Trophoblast cell (in vitro differentiated cells and primary cell): Measurements from ENCODE around the gene MAML2.

Experiments
- DNase-seq, 2 donors: peaks; one replicate each; pipeline ENCODE4 v3.0.0-alpha.2; 2016
- H2AFZ ChIP-seq: 2 replicates; pipeline ENCODE4 v1.6.1; 2013; ENCODE audit warnings: low read length, moderate library complexity, mild to moderate bottlenecking; ENCODE audit not compliant: insufficient read depth, poor library complexity
- H2AK5ac ChIP-seq: 2 replicates; pipeline ENCODE4 v1.6.1; 2013; ENCODE audit warnings: mild to moderate bottlenecking, low read length
- H2BK120ac ChIP-seq: 2 replicates; pipeline ENCODE4 v1.6.1; 2013; ENCODE audit warnings: low read length, mild to moderate bottlenecking, moderate library complexity; ENCODE audit not compliant: insufficient read depth, poor library complexity
- H2BK12ac ChIP-seq: 2 replicates; pipeline ENCODE4 v1.6.1; 2013; ENCODE audit warnings: mild to moderate bottlenecking, low read length, moderate library complexity
- H2BK5ac ChIP-seq: 2 replicates; pipeline ENCODE4 v1.6.1; 2013; ENCODE audit warnings: low read length, low read depth, moderate library complexity, mild to moderate bottlenecking; ENCODE audit not compliant: poor library complexity
- H3K14ac ChIP-seq: 2 replicates; pipeline ENCODE4 v1.6.1; 2013; ENCODE audit warnings: mild to moderate bottlenecking, low read length
- H3K18ac ChIP-seq: 2 replicates; pipeline ENCODE4 v1.6.1; 2013; ENCODE audit warnings: mild to moderate bottlenecking, low read length
- H3K23ac ChIP-seq: 2 replicates; pipeline ENCODE4 v1.6.1; 2013; ENCODE audit warnings: low read length
- H3K27ac ChIP-seq: 2 replicates; pipeline ENCODE4 v1.5.1; 2013; ENCODE audit warnings: low read depth, mild to moderate bottlenecking, inconsistent platforms, low read length, moderate library complexity
- H3K27me3 ChIP-seq: 2 replicates; pipeline ENCODE4 v1.6.1; 2013; ENCODE audit warnings: inconsistent platforms, mild to moderate bottlenecking, low read length, moderate library complexity; ENCODE audit not compliant: insufficient read depth
- H3K36me3 ChIP-seq, 2 experiments: 1 replicate in 1 of 2; 2 replicates in 1 of 2; pipeline ENCODE4 v1.6.1; 2013; ENCODE audit warnings: low read length in 2 of 2, mild to moderate bottlenecking in 2 of 2, moderate library complexity in 1 of 2; ENCODE audit not compliant: insufficient read depth in 2 of 2, control insufficient read depth in 1 of 2
- H3K4ac ChIP-seq: 2 replicates; pipeline ENCODE4 v1.6.1; 2013; ENCODE audit warnings: low read depth, mild to moderate bottlenecking, low read length, moderate library complexity
- H3K4me1 ChIP-seq, 2 experiments: 1 replicate in 1 of 2; 2 replicates in 1 of 2; pipeline ENCODE4 v1.6.1; 2013; ENCODE audit warnings: low read length in 2 of 2, mild to moderate bottlenecking in 2 of 2, moderate library complexity in 1 of 2; ENCODE audit not compliant: insufficient read depth in 2 of 2, control insufficient read depth in 1 of 2
- H3K4me2 ChIP-seq: 2 replicates; pipeline ENCODE4 v1.6.1; 2013; ENCODE audit warnings: inconsistent platforms, mild to moderate bottlenecking, low read length, moderate library complexity
- H3K4me3 ChIP-seq: 2 replicates; pipeline ENCODE4 v1.5.1; 2013; ENCODE audit warnings: mild to moderate bottlenecking, low read depth, low read length, inconsistent platforms
- H3K79me1 ChIP-seq: one replicate; pipeline ENCODE4 v1.6.1; 2013; ENCODE audit warnings: low read length
- H3K79me2 ChIP-seq: 2 replicates; pipeline ENCODE4 v1.6.1; 2013; ENCODE audit warnings: low read length, mild to moderate bottlenecking; ENCODE audit not compliant: control insufficient read depth, insufficient read depth, poor library complexity
- H3K9ac ChIP-seq: 2 replicates; pipeline ENCODE4 v1.6.1; 2013; ENCODE audit warnings: mild to moderate bottlenecking, low read length
- H3K9me3 ChIP-seq: 2 replicates; pipeline ENCODE4 v1.6.1; 2013; ENCODE audit warnings: low read depth, mild to moderate bottlenecking, control low read depth, inconsistent platforms, low read length; ENCODE audit not compliant: insufficient read depth
- H4K12ac ChIP-seq: 2 replicates; pipeline ENCODE4 v1.6.1; 2013; ENCODE audit warnings: low read depth, mild to moderate bottlenecking, low read length, moderate library complexity
- H4K8ac ChIP-seq: 2 replicates; pipeline ENCODE4 v1.6.1; 2013; ENCODE audit warnings: low read depth, mild to moderate bottlenecking, low read length, moderate library complexity
- H4K91ac ChIP-seq: one replicate; pipeline ENCODE4 v1.6.1; 2013; ENCODE audit warnings: low read depth, mild to moderate bottlenecking, low read length, moderate library complexity
- WGBS: extraction: QIAGEN DNeasy Blood & Tissue Kit; methylation state at CpG from one replicate; pipeline ENCODE4 v1.1.7; 2013; ENCODE audit warnings: missing lambda C conversion rate; ENCODE audit not compliant: insufficient read length, insufficient coverage; ENCODE audit errors: extremely low coverage; 5-methylcytosine and 5-hydroxymethylcytosine counted together

Gene MAML2

GRCh38 chr11:96111308-96111707, 231.7 kb downstream of the MAML2 start:
- Histone ChIP-seq H2BK5ac (no peak overlapping the region), H2AK5ac (no peak overlapping the region), H3K18ac (no peak overlapping the region), H4K12ac (no peak overlapping the region), H3K27ac (peak overlapping the region; percentile 64), H4K91ac (no peak overlapping the region), H3K9ac (no peak overlapping the region), H3K27me3 (no peaks in the 10 kb centered on the region), H3K23ac (no peak overlapping the region), H3K9me3 (no peaks in the 10 kb centered on the region), H3K4me3 (no peak overlapping the region), H3K4me1 (peaks cover 4 to 22% of the 10 kb centered on the region in 2 experiments), H2AFZ (no peak overlapping the region), H2BK12ac (no peak overlapping the region), H4K8ac (no peak overlapping the region), H3K4ac (no peak overlapping the region), H3K79me2 (peaks cover 3% of the 10 kb centered on the region), H2BK120ac (no peak overlapping the region), H3K14ac (no peak overlapping the region), H3K36me3 (peaks cover 0 to 1% of the 10 kb centered on the region in 2 experiments), H3K4me2 (no peak overlapping the region), H3K79me1 (peaks cover 16% of the 10 kb centered on the region)
- no peak for DNase-seq
- no CpG with 5 or more reads among the region's 5 CpGs for WGBS

- WGBS, result no CpG with 5 or more reads among the region's 4 CpGs
- no peaks in the 10 kb centered on the region for H3K27me3 ChIP-seq
These were observed 232.7 kb downstream of the MAML2 start for GRCh38 chr11:96110302-96110701.

GRCh38 chr11:96109331-96110030, 233.5 kb downstream of the MAML2 start:
- peak overlapping the region; percentile 13 for H3K4ac ChIP-seq
- no peak overlapping the region for H3K4me3 ChIP-seq
- no peaks in the 10 kb centered on the region for H3K27me3 ChIP-seq
- no peak overlapping the region for H3K9ac ChIP-seq
- H3K27ac ChIP-seq, result no peak overlapping the region
- H4K91ac ChIP-seq, result peak overlapping the region; percentile 7
- WGBS, result no CpG with 5 or more reads among the region's 5 CpGs
- H2AFZ ChIP-seq, result no peak overlapping the region
- peak overlapping the region; percentile 68 for H3K14ac ChIP-seq
- H2BK120ac ChIP-seq, result peak overlapping the region; percentile 44
- no peak overlapping the region for H3K4me2 ChIP-seq
- H4K12ac ChIP-seq, result no peak overlapping the region
- peak overlapping the region; percentile 79 for H3K18ac ChIP-seq
- peak overlapping the region; percentile 60 for H2AK5ac ChIP-seq
- no peak overlapping the region for H3K23ac ChIP-seq
- peak overlapping the region; percentile 82 for H2BK12ac ChIP-seq
- H3K79me1 ChIP-seq, result peaks cover 16% of the 10 kb centered on the region
- DNase-seq, result no peak
- H3K79me2 ChIP-seq, result peaks cover 3% of the 10 kb centered on the region
- peak overlapping the region; percentile 49 for H4K8ac ChIP-seq
- H3K36me3 ChIP-seq, result no peaks in the 10 kb centered on the region
- H3K4me1 ChIP-seq, result peaks cover 4 to 17% of the 10 kb centered on the region in 2 experiments
- no peaks in the 10 kb centered on the region for H3K9me3 ChIP-seq
- H2BK5ac ChIP-seq, result peak overlapping the region; percentile 23

More at GRCh38 chr11:96110302-96110701, 232.7 kb downstream of the MAML2 start:
- Histone ChIP-seq H2AK5ac (no peak overlapping the region), H3K4ac (no peak overlapping the region), H3K23ac (no peak overlapping the region), H4K91ac (no peak overlapping the region), H2AFZ (no peak overlapping the region), H3K4me3 (no peak overlapping the region), H4K12ac (no peak overlapping the region), H3K9me3 (no peaks in the 10 kb centered on the region), H3K18ac (no peak overlapping the region), H4K8ac (no peak overlapping the region), H2BK12ac (no peak overlapping the region), H3K36me3 (no peaks in the 10 kb centered on the region), H3K4me2 (no peak overlapping the region), H3K79me1 (peaks cover 17% of the 10 kb centered on the region), H3K9ac (no peak overlapping the region), H3K4me1 (peaks cover 4 to 22% of the 10 kb centered on the region in 2 experiments), H3K79me2 (peaks cover 3% of the 10 kb centered on the region), H2BK5ac (no peak overlapping the region), H3K14ac (no peak overlapping the region), H3K27ac (no peak overlapping the region), H2BK120ac (no peak overlapping the region)
- DNase-seq, result no peak

GRCh38 chr11:96107143-96107824, 235.7 kb downstream of the MAML2 start:
- no peak overlapping the region for H2BK12ac ChIP-seq
- no peaks in the 10 kb centered on the region for H3K27me3 ChIP-seq
- DNase-seq, result no peak
- peaks cover 6 to 15% of the 10 kb centered on the region in 2 experiments for H3K4me1 ChIP-seq
- no peaks in the 10 kb centered on the region for H3K9me3 ChIP-seq
- peaks cover 24% of the 10 kb centered on the region for H3K79me1 ChIP-seq
- no peaks in the 10 kb centered on the region for H3K36me3 ChIP-seq
- H3K4me3 ChIP-seq, result no peak overlapping the region
- H4K91ac ChIP-seq, result peak overlapping the region; percentile 39
- H3K79me2 ChIP-seq, result peaks cover 3% of the 10 kb centered on the region
- H2BK5ac ChIP-seq, result peak overlapping the region; percentile 24
- no CpG with 5 or more reads among the region's 5 CpGs for WGBS
- H3K18ac ChIP-seq, result no peak overlapping the region
- H4K8ac ChIP-seq, result peak overlapping the region; percentile 2
- no peak overlapping the region for H3K4ac ChIP-seq
- no peak overlapping the region for H3K14ac ChIP-seq
- H2AK5ac ChIP-seq, result no peak overlapping the region
- H3K23ac ChIP-seq, result no peak overlapping the region
- peak overlapping the region; percentile 65 for H3K27ac ChIP-seq
- H3K9ac ChIP-seq, result no peak overlapping the region
- H3K4me2 ChIP-seq, result no peak overlapping the region
- H2BK120ac ChIP-seq, result no peak overlapping the region
- no peak overlapping the region for H2AFZ ChIP-seq
- no peak overlapping the region for H4K12ac ChIP-seq
